GM23248 (cell line): Measurements from ENCODE around the gene CUX1. TPM values are rescaled to one million over a fixed set of nuclear protein-coding genes. Genes with fewer than 3 reads are reported as not detected.
A peak's percentile ranks its signal among the peaks of the same experiment; 100 is the strongest.

Experiments
- DNase-seq: peaks from one replicate; pipeline ENCODE4 v3.0.0-alpha.2; 2015
- H2AFZ ChIP-seq: fragments of 200-600 bp; sonication (generic); 2 replicates; pipeline ENCODE4 v1.6.1; 2016; ENCODE audit warnings: antibody characterized with exemption
- H3F3A ChIP-seq: fragments of 200-600 bp; sonication (generic); 2 replicates; pipeline ENCODE4 v1.6.1; 2016; ENCODE audit warnings: mild to moderate bottlenecking, antibody characterized with exemption, mixed run types; ENCODE audit not compliant: insufficient read depth
- H3K27ac ChIP-seq: fragments of 200-600 bp; sonication (generic); 2 replicates; pipeline ENCODE4 v1.5.1; 2016; ENCODE audit warnings: mild to moderate bottlenecking
- H3K27me3 ChIP-seq: fragments of 200-600 bp; sonication (generic); replicated peaks from 2 replicates; pipeline ENCODE4 v1.6.1; 2016; ENCODE audit warnings: mild to moderate bottlenecking; ENCODE audit not compliant: insufficient read depth
- H3K36me3 ChIP-seq: fragments of 200-600 bp; sonication (generic); 2 replicates; pipeline ENCODE4 v1.6.1; 2016; ENCODE audit warnings: low read depth, mild to moderate bottlenecking
- H3K4me1 ChIP-seq: fragments of 200-600 bp; sonication (generic); 2 replicates; pipeline ENCODE4 v1.6.1; 2016; ENCODE audit warnings: mild to moderate bottlenecking; ENCODE audit not compliant: insufficient read depth
- H3K4me2 ChIP-seq: fragments of 200-600 bp; sonication (generic); one replicate; pipeline ENCODE4 v1.6.1; 2016; ENCODE audit warnings: mild to moderate bottlenecking; ENCODE audit not compliant: unreplicated experiment
- H3K4me3 ChIP-seq: fragments of 200-600 bp; sonication (generic); 2 replicates; pipeline ENCODE4 v1.5.1; 2016; ENCODE audit warnings: mild to moderate bottlenecking
- H3K79me2 ChIP-seq: fragments of 200-600 bp; sonication (generic); 2 replicates; pipeline ENCODE4 v1.6.1; 2016; ENCODE audit warnings: mild to moderate bottlenecking; ENCODE audit not compliant: insufficient read depth
- H3K9ac ChIP-seq: fragments of 200-600 bp; sonication (generic); 2 replicates; pipeline ENCODE4 v1.6.1; 2016; ENCODE audit warnings: mild to moderate bottlenecking
- H3K9me2 ChIP-seq: fragments of 200-600 bp; sonication (generic); 2 replicates; pipeline ENCODE4 v1.6.1; 2016; ENCODE audit warnings: mixed run types, mild to moderate bottlenecking, moderate library complexity; ENCODE audit not compliant: insufficient read depth
- H3K9me3 ChIP-seq: fragments of 200-600 bp; sonication (generic); one replicate; pipeline ENCODE4 v1.6.1; 2017; ENCODE audit warnings: low read depth
- H4K20me1 ChIP-seq: fragments of 200-600 bp; sonication (generic); 2 replicates; pipeline ENCODE4 v1.6.0; 2016; ENCODE audit not compliant: insufficient read depth
- EZH2 ChIP-seq: fragments of 200-600 bp; sonication (generic); IDR thresholded peaks from 2 replicates; pipeline ENCODE4 v1.6.1; 2018; ENCODE audit warnings: antibody characterized with exemption, mild to moderate bottlenecking; ENCODE audit not compliant: insufficient read depth, poor library complexity, severe bottlenecking
- EZH2phosphoT487 ChIP-seq: fragments of 200-600 bp; sonication (generic); IDR thresholded peaks from 2 replicates; pipeline ENCODE4 v1.6.1; 2018; ENCODE audit warnings: antibody characterized with exemption, moderate library complexity, mild to moderate bottlenecking, low read depth; ENCODE audit not compliant: insufficient read depth
- WGBS, 2 experiments: methylation state at CpG; one replicate each; pipeline ENCODE4 v1.1.6; 2015 to 2017; ENCODE audit warnings: low lambda C conversion rate in 2 of 2, low coverage in 1 of 2; ENCODE audit errors: missing lambda C conversion rate in 2 of 2; 5-methylcytosine and 5-hydroxymethylcytosine counted together
- in situ Hi-C: fragments of 300-500 bp; cut with MboI; formaldehyde crosslinking; loops from 2 replicates; pipeline ENCODE4 v1.15.0; 2020
- polyA plus RNA-seq: library from polyadenylated mRNA; unstranded; fragments of >200 nt; fragmentation: Nextera tagmentation; extraction: Ambion mirVana; gene quantifications from 2 replicates; pipeline ENCODE4 v1.2.1, GENCODE V29; 2016
- total RNA-seq: library from RNA; depleted of rRNA; stranded (reverse); fragments of >200 nt; shearing (Covaris generic); gene quantifications from 2 replicates; pipeline ENCODE4 v1.2.3, GENCODE V29; 2014

The CUX1 gene
- total and polyA plus RNA-seq, 2 experiments from 2014 or later: 30.2 to 34.9 TPM

GRCh38 chr7:102234131-102234530 lies 416.7 kb downstream of the CUX1 start:
- Histone ChIP-seq H3F3A (no peaks in the 10 kb centered on the region), H3K27me3 (no peaks in the 10 kb centered on the region), H3K9me3 (no peaks in the 10 kb centered on the region), H3K9me2 (no peaks in the 10 kb centered on the region), H3K27ac (no peak overlapping the region), H3K4me3 (no peak overlapping the region), H2AFZ (no peak overlapping the region), H4K20me1 (no peaks in the 10 kb centered on the region), H3K79me2 (no peaks in the 10 kb centered on the region), H3K36me3 (no peaks in the 10 kb centered on the region), H3K4me2 (no peak overlapping the region), H3K4me1 (no peaks in the 10 kb centered on the region), H3K9ac (no peak overlapping the region)
- in situ Hi-C loops: loop anchor here (10.0 to 25.0 kb wide), 2 partner anchors 419 to 647 kb away; partner anchors contain the start of gene CUX1
- no peak for TF ChIP-seq EZH2phosphoT487
- no peak for TF ChIP-seq EZH2
- WGBS, 2 experiments: 91 to 97% methylated on average over 12 of the region's 12 CpGs
- no peak for DNase-seq

- Histone ChIP-seq H3K4me3 (no peak overlapping the region), H3K9me2 (no peaks in the 10 kb centered on the region), H2AFZ (no peak overlapping the region), H3K27me3 (no peaks in the 10 kb centered on the region), H3K27ac (no peak overlapping the region), H4K20me1 (no peaks in the 10 kb centered on the region), H3K9me3 (no peaks in the 10 kb centered on the region), H3K4me1 (no peaks in the 10 kb centered on the region), H3K36me3 (no peaks in the 10 kb centered on the region), H3K4me2 (no peak overlapping the region), H3K79me2 (no peaks in the 10 kb centered on the region), H3K9ac (no peak overlapping the region), H3F3A (no peaks in the 10 kb centered on the region)
- TF ChIP-seq EZH2: no peak
- no peak for TF ChIP-seq EZH2phosphoT487
- WGBS, 2 experiments: 91 to 94% methylated on average over 19 of the region's 19 CpGs
- DNase-seq: no peak
- in situ Hi-C loops: loop anchor here (10.0 to 25.0 kb wide), 2 partner anchors 420 to 648 kb away; partner anchors contain the start of gene CUX1
These were observed 417.6 kb downstream of the CUX1 start for GRCh38 chr7:102234801-102235550.

GRCh38 chr7:102236102-102236501 lies 418.7 kb downstream of the CUX1 start:
- Histone ChIP-seq H2AFZ (no peak overlapping the region), H3K4me2 (no peak overlapping the region), H3K4me3 (no peak overlapping the region), H4K20me1 (no peaks in the 10 kb centered on the region), H3K36me3 (no peaks in the 10 kb centered on the region), H3K9me2 (no peaks in the 10 kb centered on the region), H3K9ac (no peak overlapping the region), H3K9me3 (no peaks in the 10 kb centered on the region), H3K27ac (no peak overlapping the region), H3K27me3 (no peaks in the 10 kb centered on the region), H3K79me2 (no peaks in the 10 kb centered on the region), H3K4me1 (no peaks in the 10 kb centered on the region), H3F3A (no peaks in the 10 kb centered on the region)
- no peak for DNase-seq
- no peak for TF ChIP-seq EZH2
- in situ Hi-C loops: loop anchor here (10.0 to 25.0 kb wide), 2 partner anchors 421 to 649 kb away; partner anchors contain the start of gene CUX1
- WGBS, 2 experiments: 84 to 90% methylated on average over 6 to 7 of the region's 7 CpGs

- Histone ChIP-seq H3K4me1 (no peaks in the 10 kb centered on the region), H4K20me1 (no peaks in the 10 kb centered on the region), H3K4me3 (no peak overlapping the region), H3K27ac (no peak overlapping the region), H3K9me3 (no peaks in the 10 kb centered on the region), H3K9ac (no peak overlapping the region), H3F3A (no peaks in the 10 kb centered on the region), H3K36me3 (no peaks in the 10 kb centered on the region), H3K9me2 (no peaks in the 10 kb centered on the region), H3K27me3 (no peaks in the 10 kb centered on the region), H3K79me2 (no peaks in the 10 kb centered on the region), H2AFZ (no peak overlapping the region), H3K4me2 (no peak overlapping the region)
- no peak for TF ChIP-seq EZH2phosphoT487
- no peak for TF ChIP-seq EZH2
- WGBS, 2 experiments: 31 to 32% methylated on average over 14 of the region's 14 CpGs
- in situ Hi-C loops: loop anchor here (10.0 to 25.0 kb wide), 2 partner anchors 422 to 649 kb away; partner anchors contain the start of gene CUX1
- DNase-seq: peak; percentile 80
These were observed 419.3 kb downstream of the CUX1 start for GRCh38 chr7:102236592-102237287.
